Neural cell (in vitro differentiated cells): Measurements from ENCODE around the gene SLMAP. TPM values are rescaled to one million over a fixed set of nuclear protein-coding genes. Genes with fewer than 3 reads are reported as not detected.

Experiments
- H2AFZ ChIP-seq: fragments of 200-600, 300-800 bp; sonication (generic), shearing (Covaris generic); 2 replicates; pipeline ENCODE4 v1.6.0; 2014; ENCODE audit warnings: low read depth, mild to moderate bottlenecking, antibody characterized with exemption, low read length, moderate library complexity
- H3F3A ChIP-seq: fragments of 200-600 bp; shearing (Covaris generic); 2 replicates; pipeline ENCODE4 v1.6.1; 2016; ENCODE audit warnings: mild to moderate bottlenecking, moderate library complexity, mixed read lengths, antibody characterized with exemption, low read length; ENCODE audit not compliant: insufficient read depth, poor library complexity, severe bottlenecking
- H3K27ac ChIP-seq: fragments of 200-600, 300-800 bp; sonication (generic), shearing (Covaris generic); 2 replicates; pipeline ENCODE4 v1.5.1; 2014; ENCODE audit warnings: mild to moderate bottlenecking, low read length, moderate library complexity
- H3K27me3 ChIP-seq: fragments of 300-800, 200-600 bp; sonication (generic), shearing (Covaris generic); 2 replicates; pipeline ENCODE4 v1.6.0; 2014; ENCODE audit warnings: mild to moderate bottlenecking, low read depth, low read length, moderate library complexity; ENCODE audit not compliant: insufficient read depth
- H3K36me3 ChIP-seq: fragments of 300-800, 200-600 bp; sonication (generic), shearing (Covaris generic); 2 replicates; pipeline ENCODE4 v1.5.1; 2014; ENCODE audit warnings: mild to moderate bottlenecking, antibody characterized with exemption, low read length, moderate library complexity; ENCODE audit not compliant: insufficient read depth
- H3K4me2 ChIP-seq: fragments of 300-800, 200-600 bp; sonication (generic), shearing (Covaris generic); 2 replicates; pipeline ENCODE4 v1.6.0; 2014; ENCODE audit warnings: mild to moderate bottlenecking, low read length
- H3K4me3 ChIP-seq: fragments of 300-800, 200-600 bp; sonication (generic), shearing (Covaris generic); 2 replicates; pipeline ENCODE4 v1.5.1; 2014; ENCODE audit warnings: mild to moderate bottlenecking, low read length, moderate library complexity
- H3K79me2 ChIP-seq: fragments of 200-600 bp; shearing (Covaris generic); replicated peaks from 2 replicates; pipeline ENCODE4 v1.6.0; 2014; ENCODE audit warnings: mild to moderate bottlenecking, low read length, moderate library complexity; ENCODE audit not compliant: insufficient read depth
- H3K9ac ChIP-seq: fragments of 300-800, 200-600 bp; sonication (generic), shearing (Covaris generic); 2 replicates; pipeline ENCODE4 v1.6.1; 2016; ENCODE audit warnings: mild to moderate bottlenecking, low read length, mixed read lengths
- H3K9me2 ChIP-seq: fragments of 200-600 bp; shearing (Covaris generic); 2 replicates; pipeline ENCODE4 v1.6.1; 2016; ENCODE audit warnings: mild to moderate bottlenecking, low read length, mixed read lengths; ENCODE audit not compliant: insufficient read depth
- H3K9me3 ChIP-seq: fragments of 200-600, 300-800 bp; sonication (generic), shearing (Covaris generic); 2 replicates; pipeline ENCODE4 v1.6.1; 2016; ENCODE audit warnings: mild to moderate bottlenecking, mixed run types, low read length, moderate library complexity, mixed read lengths
- H4K20me1 ChIP-seq: fragments of 200-600 bp; shearing (Covaris generic); 2 replicates; pipeline ENCODE4 v1.6.1; 2016; ENCODE audit warnings: mild to moderate bottlenecking, mixed run types; ENCODE audit not compliant: insufficient read depth
- EP300 ChIP-seq: fragments of 450-650 bp; conservative IDR thresholded peaks from 2 replicates; pipeline ENCODE4 v1.6.1; 2014; ENCODE audit warnings: antibody characterized with exemption, mild to moderate bottlenecking, moderate library complexity; ENCODE audit not compliant: poor library complexity, severe bottlenecking
- EZH2 ChIP-seq: fragments of 200-600, 300-800 bp; shearing (Covaris generic), sonication (generic); IDR thresholded peaks from 2 replicates; pipeline ENCODE4 v1.6.1; 2014; ENCODE audit warnings: antibody characterized with exemption, low read length, borderline replicate concordance, mild to moderate bottlenecking; ENCODE audit not compliant: insufficient read depth, poor library complexity, severe bottlenecking
- MXI1 ChIP-seq: fragments of 450-650 bp; conservative IDR thresholded peaks from 2 replicates; pipeline ENCODE4 v1.6.1; 2014; ENCODE audit warnings: antibody characterized with exemption, mild to moderate bottlenecking; ENCODE audit not compliant: poor library complexity, severe bottlenecking
- POLR2AphosphoS5 ChIP-seq: IDR thresholded peaks from 2 replicates; pipeline ENCODE4 v1.6.1; 2012
- RAD21 ChIP-seq: fragments of 450-650 bp; conservative IDR thresholded peaks from 2 replicates; pipeline ENCODE4 v1.6.1; 2014; ENCODE audit warnings: antibody characterized with exemption, mild to moderate bottlenecking, moderate library complexity
- SMC3 ChIP-seq: fragments of 450-650 bp; conservative IDR thresholded peaks from 2 replicates; pipeline ENCODE4 v1.6.1; 2014; ENCODE audit warnings: antibody characterized with exemption, mild to moderate bottlenecking, moderate library complexity; ENCODE audit not compliant: poor library complexity
- TAF1 ChIP-seq: IDR thresholded peaks from 2 replicates; pipeline ENCODE4 v1.6.1; 2012; ENCODE audit warnings: low read depth
- polyA plus RNA-seq: library from polyadenylated mRNA; depleted of rRNA; stranded (reverse); fragments of >200 nt; gene quantifications from 2 replicates; pipeline ENCODE4 v1.2.3, GENCODE V29; 2014
- TF ChIP-seq, protein P1 (sequence below): IDR thresholded peaks from 2 replicates; pipeline ENCODE4 v1.6.1; 2012; ENCODE audit warnings: borderline replicate concordance
- TF ChIP-seq, protein P2 (sequence below): fragments of 450-650 bp; IDR thresholded peaks from 2 replicates; pipeline ENCODE4 v1.5.1; 2014; ENCODE audit warnings: antibody characterized with exemption, mild to moderate bottlenecking, moderate library complexity; ENCODE audit not compliant: poor library complexity, severe bottlenecking

SLMAP gene
- polyA plus RNA-seq, 1 donor from 2014 or later: 42.1 TPM

DNA sequence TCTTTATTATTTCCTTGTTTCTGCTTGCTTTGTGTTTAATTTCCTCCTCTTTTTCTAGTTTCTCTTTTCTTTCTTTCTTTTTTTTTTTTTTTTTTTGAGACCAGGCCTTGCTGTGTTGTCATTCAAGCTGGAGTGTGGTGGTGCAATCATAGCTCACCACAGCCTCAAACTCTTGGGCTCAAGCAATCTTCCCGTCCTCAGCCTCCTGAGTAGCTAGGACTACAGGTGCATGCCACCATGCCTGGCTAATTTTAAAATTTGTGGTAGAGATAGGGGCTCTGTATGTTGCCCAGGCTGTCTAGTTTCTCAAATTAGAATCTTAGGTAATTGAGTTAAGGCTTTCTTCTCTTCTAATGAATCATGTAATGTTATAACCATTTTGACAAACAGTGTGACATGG, 22.4 kb downstream of the SLMAP start:
- H3K27me3 ChIP-seq: no peaks in the 10 kb centered on the region
- H3K36me3 ChIP-seq: no peaks in the 10 kb centered on the region
- TF ChIP-seq TAF1: no peak
- no peak for TF ChIP-seq SMC3
- TF ChIP-seq, protein P1, sequence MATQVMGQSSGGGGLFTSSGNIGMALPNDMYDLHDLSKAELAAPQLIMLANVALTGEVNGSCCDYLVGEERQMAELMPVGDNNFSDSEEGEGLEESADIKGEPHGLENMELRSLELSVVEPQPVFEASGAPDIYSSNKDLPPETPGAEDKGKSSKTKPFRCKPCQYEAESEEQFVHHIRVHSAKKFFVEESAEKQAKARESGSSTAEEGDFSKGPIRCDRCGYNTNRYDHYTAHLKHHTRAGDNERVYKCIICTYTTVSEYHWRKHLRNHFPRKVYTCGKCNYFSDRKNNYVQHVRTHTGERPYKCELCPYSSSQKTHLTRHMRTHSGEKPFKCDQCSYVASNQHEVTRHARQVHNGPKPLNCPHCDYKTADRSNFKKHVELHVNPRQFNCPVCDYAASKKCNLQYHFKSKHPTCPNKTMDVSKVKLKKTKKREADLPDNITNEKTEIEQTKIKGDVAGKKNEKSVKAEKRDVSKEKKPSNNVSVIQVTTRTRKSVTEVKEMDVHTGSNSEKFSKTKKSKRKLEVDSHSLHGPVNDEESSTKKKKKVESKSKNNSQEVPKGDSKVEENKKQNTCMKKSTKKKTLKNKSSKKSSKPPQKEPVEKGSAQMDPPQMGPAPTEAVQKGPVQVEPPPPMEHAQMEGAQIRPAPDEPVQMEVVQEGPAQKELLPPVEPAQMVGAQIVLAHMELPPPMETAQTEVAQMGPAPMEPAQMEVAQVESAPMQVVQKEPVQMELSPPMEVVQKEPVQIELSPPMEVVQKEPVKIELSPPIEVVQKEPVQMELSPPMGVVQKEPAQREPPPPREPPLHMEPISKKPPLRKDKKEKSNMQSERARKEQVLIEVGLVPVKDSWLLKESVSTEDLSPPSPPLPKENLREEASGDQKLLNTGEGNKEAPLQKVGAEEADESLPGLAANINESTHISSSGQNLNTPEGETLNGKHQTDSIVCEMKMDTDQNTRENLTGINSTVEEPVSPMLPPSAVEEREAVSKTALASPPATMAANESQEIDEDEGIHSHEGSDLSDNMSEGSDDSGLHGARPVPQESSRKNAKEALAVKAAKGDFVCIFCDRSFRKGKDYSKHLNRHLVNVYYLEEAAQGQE: no peak
- TF ChIP-seq EP300: no peak
- TF ChIP-seq RAD21: no peak
- TF ChIP-seq EZH2: no peak
- no peak for TF ChIP-seq MXI1
- TF ChIP-seq, protein P2, sequence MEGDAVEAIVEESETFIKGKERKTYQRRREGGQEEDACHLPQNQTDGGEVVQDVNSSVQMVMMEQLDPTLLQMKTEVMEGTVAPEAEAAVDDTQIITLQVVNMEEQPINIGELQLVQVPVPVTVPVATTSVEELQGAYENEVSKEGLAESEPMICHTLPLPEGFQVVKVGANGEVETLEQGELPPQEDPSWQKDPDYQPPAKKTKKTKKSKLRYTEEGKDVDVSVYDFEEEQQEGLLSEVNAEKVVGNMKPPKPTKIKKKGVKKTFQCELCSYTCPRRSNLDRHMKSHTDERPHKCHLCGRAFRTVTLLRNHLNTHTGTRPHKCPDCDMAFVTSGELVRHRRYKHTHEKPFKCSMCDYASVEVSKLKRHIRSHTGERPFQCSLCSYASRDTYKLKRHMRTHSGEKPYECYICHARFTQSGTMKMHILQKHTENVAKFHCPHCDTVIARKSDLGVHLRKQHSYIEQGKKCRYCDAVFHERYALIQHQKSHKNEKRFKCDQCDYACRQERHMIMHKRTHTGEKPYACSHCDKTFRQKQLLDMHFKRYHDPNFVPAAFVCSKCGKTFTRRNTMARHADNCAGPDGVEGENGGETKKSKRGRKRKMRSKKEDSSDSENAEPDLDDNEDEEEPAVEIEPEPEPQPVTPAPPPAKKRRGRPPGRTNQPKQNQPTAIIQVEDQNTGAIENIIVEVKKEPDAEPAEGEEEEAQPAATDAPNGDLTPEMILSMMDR: no peak
- TF ChIP-seq POLR2AphosphoS5: no peak
- H3K9me2 ChIP-seq: no peaks in the 10 kb centered on the region
- H3K79me2 ChIP-seq: peaks cover 20% of the 10 kb centered on the region
- no peak overlapping the region for H3K4me3 ChIP-seq
- H3K27ac ChIP-seq: no peak overlapping the region
- H3F3A ChIP-seq: no peaks in the 10 kb centered on the region
- no peak overlapping the region for H3K9ac ChIP-seq
- no peaks in the 10 kb centered on the region for H4K20me1 ChIP-seq
- H3K9me3 ChIP-seq: no peaks in the 10 kb centered on the region
- H3K4me2 ChIP-seq: no peak overlapping the region
- no peak overlapping the region for H2AFZ ChIP-seq

DNA sequence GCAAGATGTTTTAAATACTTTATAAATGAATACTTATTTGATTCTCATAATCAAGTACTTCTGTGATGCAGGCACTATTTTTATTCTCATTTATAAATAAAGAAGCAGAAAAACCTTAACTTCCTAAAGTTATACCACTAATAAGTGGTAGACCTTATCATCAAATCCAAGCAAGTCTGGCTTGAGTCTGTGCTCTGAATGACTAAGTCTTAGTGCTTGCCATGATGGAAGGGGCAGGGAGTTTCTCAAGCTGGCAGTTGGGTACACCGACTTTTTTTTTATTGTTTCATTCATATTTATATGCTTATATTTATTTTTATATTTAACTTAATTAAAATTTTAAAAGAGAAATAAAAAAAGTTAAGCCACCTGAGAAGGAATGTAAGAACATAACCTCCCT, 23.6 kb downstream of the SLMAP start:
- Histone ChIP-seq H2AFZ (no peak overlapping the region), H3K9ac (no peak overlapping the region), H4K20me1 (no peaks in the 10 kb centered on the region), H3K4me3 (no peak overlapping the region), H3K9me2 (no peaks in the 10 kb centered on the region), H3K27ac (no peak overlapping the region), H3K79me2 (peaks cover 20% of the 10 kb centered on the region), H3F3A (no peaks in the 10 kb centered on the region), H3K4me2 (no peak overlapping the region), H3K27me3 (no peaks in the 10 kb centered on the region), H3K9me3 (no peaks in the 10 kb centered on the region), H3K36me3 (no peaks in the 10 kb centered on the region)
- TF ChIP-seq EP300: no peak
- TF ChIP-seq EZH2: no peak
- TF ChIP-seq MXI1: no peak
- TF ChIP-seq TAF1: no peak
- no peak for TF ChIP-seq RAD21
- TF ChIP-seq POLR2AphosphoS5: no peak
- TF ChIP-seq, protein P1: no peak
- TF ChIP-seq, protein P2: no peak
- TF ChIP-seq SMC3: no peak
